H1 (cell line): Measurements from ENCODE around the gene LIX1L. TPM values are rescaled to one million over a fixed set of nuclear protein-coding genes. Genes with fewer than 3 reads are reported as not detected.

Source experiments
- CHD1 ChIP-seq: IDR thresholded peaks from 2 replicates; pipeline ENCODE4 v1.6.1; 2012; ENCODE audit warnings: low read depth, low read length, improper control_type of control experiment
- EZH2 ChIP-seq: fragments of 200-600 bp; sonication (generic); IDR thresholded peaks from 2 replicates; pipeline ENCODE4 v1.7.1; 2012; ENCODE audit warnings: low read depth, mild to moderate bottlenecking, moderate library complexity, low read length, inconsistent platforms; ENCODE audit not compliant: severe bottlenecking
- KDM1A ChIP-seq: fragments of 200-600, 300-600 bp; sonication (generic); IDR thresholded peaks from 2 replicates; pipeline ENCODE4 v1.7.1; 2016; ENCODE audit warnings: mild to moderate bottlenecking, low read length, borderline replicate concordance
- KDM5A ChIP-seq: fragments of 200-600 bp; IDR thresholded peaks from 2 replicates; pipeline ENCODE4 v1.7.1; 2012; ENCODE audit warnings: mild to moderate bottlenecking, low read length, inconsistent platforms, mixed read lengths
- POU5F1 ChIP-seq: IDR thresholded peaks from 2 replicates; pipeline ENCODE4 v1.6.1; 2011; ENCODE audit warnings: low read depth, mild to moderate bottlenecking, low read length, moderate library complexity
- SP1 ChIP-seq: IDR thresholded peaks from 2 replicates; pipeline ENCODE4 v1.6.1; 2011; ENCODE audit warnings: low read depth, low read length
- TBP ChIP-seq: IDR thresholded peaks from 2 replicates; pipeline ENCODE4 v1.6.1; 2011; ENCODE audit warnings: low read depth, low read length, improper control_type of control experiment
- TEAD4 ChIP-seq: IDR thresholded peaks from 2 replicates; pipeline ENCODE4 v1.6.1; 2012; ENCODE audit warnings: low read depth, low read length, inconsistent platforms, mixed read lengths
- polyA plus RNA-seq, 7 experiments: library from polyadenylated mRNA; depleted of rRNA in 3 of 7; stranded (reverse) in 5 of 7; unstranded in 2 of 7; fragments of >200 nt in 5 of 7; fragments of 200-250 nt in 2 of 7; gene quantifications; 1 replicate in 5 of 7; 2 replicates in 1 of 7; 4 replicates in 1 of 7; pipeline versions ENCODE4 v1.2.1 to v1.2.3, GENCODE V29; 2011 to 2013; ENCODE audit warnings: missing spikeins in 2 of 7, mixed read lengths in 2 of 7
- total RNA-seq: library from RNA; stranded (reverse); fragmentation: NEBNext Ultra II Directional; extraction: Animal tissue kit (Norgen Biotek cat#: 25700); gene quantifications from 2 replicates; pipeline ENCODE4 v1.2.1, GENCODE V29; 2021
- TF ChIP-seq, protein P1 (sequence below): IDR thresholded peaks from 2 replicates; pipeline ENCODE4 v1.6.1; 2012; ENCODE audit warnings: inconsistent platforms
- TF ChIP-seq, protein P2 (sequence below): fragments of 300-600 bp; sonication (generic); IDR thresholded peaks from 2 replicates; pipeline ENCODE4 v1.7.1; 2012; ENCODE audit warnings: low read length, moderate library complexity, mild to moderate bottlenecking, inconsistent platforms; ENCODE audit not compliant: insufficient replicate concordance

Gene LIX1L
- total and polyA plus RNA-seq, 2 of the 8 experiments (the other 6 are each of a cell fraction or from before 2014, with no cell fraction given) = 2.9 to 3.7 TPM

DNA sequence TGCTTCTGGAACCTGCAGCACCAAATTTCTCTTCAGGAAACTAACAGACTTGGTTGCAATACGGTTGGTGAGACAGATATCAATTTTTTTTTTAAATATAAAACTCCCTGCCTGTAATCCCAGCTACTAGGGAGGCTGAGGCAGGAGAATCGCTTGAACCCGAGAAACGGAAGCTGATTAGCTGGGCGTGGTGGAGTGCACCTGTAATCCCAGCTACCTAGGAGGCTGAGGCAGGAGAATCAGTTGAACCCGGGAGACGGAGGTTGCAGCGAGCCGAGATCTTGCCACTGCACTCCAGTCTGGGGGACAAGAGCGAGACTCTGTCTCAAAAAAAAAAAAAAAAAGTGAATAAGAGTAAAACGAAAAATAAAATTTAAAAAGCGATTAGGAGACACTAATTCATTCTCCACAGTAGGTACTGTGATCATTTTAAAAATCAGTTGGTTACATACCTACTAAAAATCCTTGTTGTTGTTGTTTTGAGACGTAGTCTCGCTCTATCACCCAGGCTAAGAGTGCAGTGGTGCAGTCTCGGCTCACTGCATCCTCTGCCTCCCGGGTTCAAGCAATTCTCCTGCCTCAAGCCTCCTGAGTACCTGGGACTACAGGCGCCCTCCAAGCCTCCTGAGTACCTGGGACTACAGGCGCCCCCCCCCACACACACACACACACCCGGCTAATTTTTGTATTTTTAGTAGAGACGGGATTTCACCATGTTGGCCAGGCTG, 29.7 kb downstream of the LIX1L start (continued):
- TF ChIP-seq TEAD4 (no peak), EZH2 (no peak), SP1 (no peak), KDM5A (no peak), CHD1 (no peak), TBP (no peak), POU5F1 (no peak), KDM1A (no peak)
- TF ChIP-seq, protein P1, sequence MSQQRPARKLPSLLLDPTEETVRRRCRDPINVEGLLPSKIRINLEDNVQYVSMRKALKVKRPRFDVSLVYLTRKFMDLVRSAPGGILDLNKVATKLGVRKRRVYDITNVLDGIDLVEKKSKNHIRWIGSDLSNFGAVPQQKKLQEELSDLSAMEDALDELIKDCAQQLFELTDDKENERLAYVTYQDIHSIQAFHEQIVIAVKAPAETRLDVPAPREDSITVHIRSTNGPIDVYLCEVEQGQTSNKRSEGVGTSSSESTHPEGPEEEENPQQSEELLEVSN = no peak
- TF ChIP-seq, protein P2, sequence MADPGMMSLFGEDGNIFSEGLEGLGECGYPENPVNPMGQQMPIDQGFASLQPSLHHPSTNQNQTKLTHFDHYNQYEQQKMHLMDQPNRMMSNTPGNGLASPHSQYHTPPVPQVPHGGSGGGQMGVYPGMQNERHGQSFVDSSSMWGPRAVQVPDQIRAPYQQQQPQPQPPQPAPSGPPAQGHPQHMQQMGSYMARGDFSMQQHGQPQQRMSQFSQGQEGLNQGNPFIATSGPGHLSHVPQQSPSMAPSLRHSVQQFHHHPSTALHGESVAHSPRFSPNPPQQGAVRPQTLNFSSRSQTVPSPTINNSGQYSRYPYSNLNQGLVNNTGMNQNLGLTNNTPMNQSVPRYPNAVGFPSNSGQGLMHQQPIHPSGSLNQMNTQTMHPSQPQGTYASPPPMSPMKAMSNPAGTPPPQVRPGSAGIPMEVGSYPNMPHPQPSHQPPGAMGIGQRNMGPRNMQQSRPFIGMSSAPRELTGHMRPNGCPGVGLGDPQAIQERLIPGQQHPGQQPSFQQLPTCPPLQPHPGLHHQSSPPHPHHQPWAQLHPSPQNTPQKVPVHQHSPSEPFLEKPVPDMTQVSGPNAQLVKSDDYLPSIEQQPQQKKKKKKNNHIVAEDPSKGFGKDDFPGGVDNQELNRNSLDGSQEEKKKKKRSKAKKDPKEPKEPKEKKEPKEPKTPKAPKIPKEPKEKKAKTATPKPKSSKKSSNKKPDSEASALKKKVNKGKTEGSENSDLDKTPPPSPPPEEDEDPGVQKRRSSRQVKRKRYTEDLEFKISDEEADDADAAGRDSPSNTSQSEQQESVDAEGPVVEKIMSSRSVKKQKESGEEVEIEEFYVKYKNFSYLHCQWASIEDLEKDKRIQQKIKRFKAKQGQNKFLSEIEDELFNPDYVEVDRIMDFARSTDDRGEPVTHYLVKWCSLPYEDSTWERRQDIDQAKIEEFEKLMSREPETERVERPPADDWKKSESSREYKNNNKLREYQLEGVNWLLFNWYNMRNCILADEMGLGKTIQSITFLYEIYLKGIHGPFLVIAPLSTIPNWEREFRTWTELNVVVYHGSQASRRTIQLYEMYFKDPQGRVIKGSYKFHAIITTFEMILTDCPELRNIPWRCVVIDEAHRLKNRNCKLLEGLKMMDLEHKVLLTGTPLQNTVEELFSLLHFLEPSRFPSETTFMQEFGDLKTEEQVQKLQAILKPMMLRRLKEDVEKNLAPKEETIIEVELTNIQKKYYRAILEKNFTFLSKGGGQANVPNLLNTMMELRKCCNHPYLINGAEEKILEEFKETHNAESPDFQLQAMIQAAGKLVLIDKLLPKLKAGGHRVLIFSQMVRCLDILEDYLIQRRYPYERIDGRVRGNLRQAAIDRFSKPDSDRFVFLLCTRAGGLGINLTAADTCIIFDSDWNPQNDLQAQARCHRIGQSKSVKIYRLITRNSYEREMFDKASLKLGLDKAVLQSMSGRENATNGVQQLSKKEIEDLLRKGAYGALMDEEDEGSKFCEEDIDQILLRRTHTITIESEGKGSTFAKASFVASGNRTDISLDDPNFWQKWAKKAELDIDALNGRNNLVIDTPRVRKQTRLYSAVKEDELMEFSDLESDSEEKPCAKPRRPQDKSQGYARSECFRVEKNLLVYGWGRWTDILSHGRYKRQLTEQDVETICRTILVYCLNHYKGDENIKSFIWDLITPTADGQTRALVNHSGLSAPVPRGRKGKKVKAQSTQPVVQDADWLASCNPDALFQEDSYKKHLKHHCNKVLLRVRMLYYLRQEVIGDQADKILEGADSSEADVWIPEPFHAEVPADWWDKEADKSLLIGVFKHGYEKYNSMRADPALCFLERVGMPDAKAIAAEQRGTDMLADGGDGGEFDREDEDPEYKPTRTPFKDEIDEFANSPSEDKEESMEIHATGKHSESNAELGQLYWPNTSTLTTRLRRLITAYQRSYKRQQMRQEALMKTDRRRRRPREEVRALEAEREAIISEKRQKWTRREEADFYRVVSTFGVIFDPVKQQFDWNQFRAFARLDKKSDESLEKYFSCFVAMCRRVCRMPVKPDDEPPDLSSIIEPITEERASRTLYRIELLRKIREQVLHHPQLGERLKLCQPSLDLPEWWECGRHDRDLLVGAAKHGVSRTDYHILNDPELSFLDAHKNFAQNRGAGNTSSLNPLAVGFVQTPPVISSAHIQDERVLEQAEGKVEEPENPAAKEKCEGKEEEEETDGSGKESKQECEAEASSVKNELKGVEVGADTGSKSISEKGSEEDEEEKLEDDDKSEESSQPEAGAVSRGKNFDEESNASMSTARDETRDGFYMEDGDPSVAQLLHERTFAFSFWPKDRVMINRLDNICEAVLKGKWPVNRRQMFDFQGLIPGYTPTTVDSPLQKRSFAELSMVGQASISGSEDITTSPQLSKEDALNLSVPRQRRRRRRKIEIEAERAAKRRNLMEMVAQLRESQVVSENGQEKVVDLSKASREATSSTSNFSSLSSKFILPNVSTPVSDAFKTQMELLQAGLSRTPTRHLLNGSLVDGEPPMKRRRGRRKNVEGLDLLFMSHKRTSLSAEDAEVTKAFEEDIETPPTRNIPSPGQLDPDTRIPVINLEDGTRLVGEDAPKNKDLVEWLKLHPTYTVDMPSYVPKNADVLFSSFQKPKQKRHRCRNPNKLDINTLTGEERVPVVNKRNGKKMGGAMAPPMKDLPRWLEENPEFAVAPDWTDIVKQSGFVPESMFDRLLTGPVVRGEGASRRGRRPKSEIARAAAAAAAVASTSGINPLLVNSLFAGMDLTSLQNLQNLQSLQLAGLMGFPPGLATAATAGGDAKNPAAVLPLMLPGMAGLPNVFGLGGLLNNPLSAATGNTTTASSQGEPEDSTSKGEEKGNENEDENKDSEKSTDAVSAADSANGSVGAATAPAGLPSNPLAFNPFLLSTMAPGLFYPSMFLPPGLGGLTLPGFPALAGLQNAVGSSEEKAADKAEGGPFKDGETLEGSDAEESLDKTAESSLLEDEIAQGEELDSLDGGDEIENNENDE = no peak
